Stimulated activated CD8-positive, alpha-beta memory T cell treated with anti-CD3 and anti-CD28 coated beads, Interleukin-15, amount 100 ng/mL, for 48 hours (primary cell): ENCODE measurements around the gene AKT2.

Source experiments
- DNase-seq, 2 donors: peaks; one replicate each; pipeline ENCODE4 v3.0.0-alpha.2; 2020; ENCODE audit warnings: low read depth in 2 of 2

Gene AKT2

DNA sequence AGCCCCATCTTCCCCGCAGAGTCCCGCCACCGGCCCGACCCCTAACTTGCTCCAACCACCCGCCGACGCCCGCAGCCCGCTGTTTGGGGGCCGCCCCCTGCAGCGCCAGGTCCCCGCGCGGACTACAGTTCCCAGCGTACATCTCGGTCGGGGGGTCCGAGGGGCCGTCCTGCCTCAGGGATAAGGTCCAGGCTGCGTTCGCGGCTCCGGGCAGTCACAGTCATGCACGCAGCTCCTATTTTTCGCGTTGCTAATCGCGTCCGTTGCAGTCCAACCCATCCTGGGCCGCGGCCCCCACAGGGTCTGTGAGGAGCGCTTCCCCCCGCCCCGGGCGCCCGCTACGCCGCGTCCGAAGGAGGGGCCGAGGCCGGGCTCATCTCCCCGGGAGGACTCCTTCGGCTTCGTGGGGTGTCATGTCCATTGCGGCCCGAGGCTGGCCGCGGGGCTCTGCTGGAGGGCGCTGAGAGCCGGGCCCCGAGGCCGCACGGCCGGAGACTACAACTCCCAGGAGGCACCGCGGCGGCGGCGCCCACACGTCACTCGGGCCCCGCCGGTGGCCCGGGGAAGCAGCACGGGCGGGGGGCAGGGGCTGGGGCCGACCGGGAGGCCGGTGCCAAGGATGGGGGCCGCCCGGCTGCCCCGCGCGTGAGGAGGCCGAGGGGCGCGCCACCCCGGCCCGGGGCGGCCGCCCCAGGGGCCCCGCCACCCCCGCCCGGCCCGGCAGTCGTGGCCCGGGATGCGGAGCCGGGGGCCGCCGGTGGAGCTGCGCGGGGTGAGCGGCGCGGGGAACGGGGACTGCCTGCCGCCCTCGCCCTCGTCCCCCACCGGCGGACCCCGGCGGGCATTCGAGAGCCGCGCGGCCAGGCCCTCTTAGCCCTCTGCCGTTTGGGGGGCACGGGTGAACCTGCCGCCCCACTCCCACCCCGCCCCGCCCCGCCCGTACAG lies 94.0 kb downstream of the AKT2 start, which contains the start of gene MAP3K10:
Gene MAP3K10 (plus strand): TSS at position 536 of the 945 bp plus-strand sequence. CDS start 606 bp downstream, outside the sequence.
- DNase-seq: peak; percentile 75 to 76

DNA sequence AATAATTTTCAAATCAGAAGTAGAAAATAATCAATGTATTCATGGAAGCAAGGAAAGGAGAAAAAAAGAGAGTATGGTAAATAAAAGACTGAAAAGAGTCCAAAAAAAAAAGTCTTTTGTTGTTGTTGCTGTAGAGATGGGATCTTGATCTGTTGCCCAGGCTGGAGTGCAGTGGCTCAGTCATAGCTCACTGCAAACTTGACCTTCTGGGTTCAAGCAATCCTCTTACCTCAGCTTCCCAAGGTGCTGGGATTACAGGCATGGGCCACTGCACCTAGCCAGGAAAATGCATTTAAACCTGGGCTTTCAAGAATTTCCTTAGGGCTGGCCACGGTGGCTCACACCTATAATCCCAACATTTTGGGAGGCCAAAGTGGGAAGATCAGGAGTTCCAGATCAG lies 100.9 kb downstream of the AKT2 start:
- DNase-seq: no peak
